ENCODE data around the gene SPON1.

Gene SPON1

DNA sequence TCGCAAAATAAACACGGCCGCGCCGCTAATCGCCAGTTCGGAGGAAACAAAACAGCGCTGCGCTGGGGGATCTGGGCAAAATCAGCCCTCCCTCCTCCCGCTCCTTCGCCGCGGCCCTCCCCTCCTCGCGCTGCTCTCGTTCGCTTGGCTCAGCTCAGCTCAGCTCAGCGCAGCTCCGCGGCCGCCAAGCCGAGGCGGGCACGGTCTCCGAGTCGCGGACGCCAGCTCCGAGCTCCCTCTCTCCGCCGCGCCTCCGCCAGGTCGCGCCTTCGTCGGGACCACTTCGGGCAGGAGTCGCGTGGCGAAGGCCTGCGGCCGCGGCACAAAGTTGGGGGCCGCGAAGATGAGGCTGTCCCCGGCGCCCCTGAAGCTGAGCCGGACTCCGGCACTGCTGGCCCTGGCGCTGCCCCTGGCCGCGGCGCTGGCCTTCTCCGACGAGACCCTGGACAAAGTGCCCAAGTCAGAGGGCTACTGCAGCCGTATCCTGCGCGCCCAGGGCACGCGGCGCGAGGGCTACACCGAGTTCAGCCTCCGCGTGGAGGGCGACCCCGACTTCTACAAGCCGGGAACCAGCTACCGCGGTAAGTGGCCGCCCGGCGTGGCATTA is at the start of gene SPON1:
Gene SPON1, plus strand, starts transcription at position 162 of the 607 bp plus-strand sequence. Its CDS starts 182 bp downstream, at position 344.
- no peak within 1 kb of the TSS for H3K4me3 ChIP-seq (ENCODE audit: low read depth, low read length)
- TF ChIP-seq CTCF (IDR thresholded peaks at IDR 0.05; ENCODE audit: insufficient read depth, low read depth, low read length, missing control alignments): no peak
- no peak for DNase-seq (ENCODE audit: low read depth)

GRCh38 chr11:13917264-13917663 is 45.3 kb upstream of the SPON1 start:
- no peak for TF ChIP-seq CTCF (IDR thresholded peaks at IDR 0.05; ENCODE audit: insufficient read depth, low read depth, low read length, missing control alignments)
- no peak for DNase-seq (ENCODE audit: low read depth)
- H3K4me3 ChIP-seq (ENCODE audit: low read depth, low read length): no peak overlapping the region

- no peak for DNase-seq (ENCODE audit: low read depth)
- no peak overlapping the region for H3K4me3 ChIP-seq (ENCODE audit: low read depth, low read length)
- no peak for TF ChIP-seq CTCF (IDR thresholded peaks at IDR 0.05; ENCODE audit: insufficient read depth, low read depth, low read length, missing control alignments)
These were observed 44.6 kb upstream of the SPON1 start for GRCh38 chr11:13917904-13918303.

DNA sequence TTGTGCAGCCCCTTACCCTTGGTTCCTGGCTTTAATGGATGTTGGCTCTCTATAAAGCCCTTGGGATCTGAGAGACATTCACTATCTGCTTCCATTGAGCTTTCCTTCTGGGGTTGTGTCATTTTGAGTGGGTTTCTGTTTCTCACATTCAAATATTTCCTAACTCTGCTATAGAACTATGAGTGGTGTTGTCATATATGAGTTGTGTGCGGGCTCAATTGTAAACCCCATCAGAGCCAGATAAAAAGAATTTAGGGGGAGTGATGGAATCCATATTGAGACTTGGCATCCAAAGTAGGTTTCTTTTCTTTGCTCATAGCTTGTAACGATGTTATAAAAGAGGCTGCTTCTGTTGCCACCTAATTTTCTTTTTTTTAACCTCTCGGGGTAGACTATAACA is 41.8 kb upstream of the SPON1 start:
- no peak for DNase-seq (ENCODE audit: low read depth)
- H3K4me3 ChIP-seq (ENCODE audit: low read depth, low read length): no peak overlapping the region
- TF ChIP-seq CTCF (IDR thresholded peaks at IDR 0.05; ENCODE audit: insufficient read depth, low read depth, low read length, missing control alignments): no peak

- H3K4me3 ChIP-seq (ENCODE audit: low read depth, low read length): no peak overlapping the region
- no peak for TF ChIP-seq CTCF (IDR thresholded peaks at IDR 0.05; ENCODE audit: insufficient read depth, low read depth, low read length, missing control alignments)
- no peak for DNase-seq (ENCODE audit: low read depth)
These were observed 41.0 kb upstream of the SPON1 start for GRCh38 chr11:13921545-13921944.

DNA sequence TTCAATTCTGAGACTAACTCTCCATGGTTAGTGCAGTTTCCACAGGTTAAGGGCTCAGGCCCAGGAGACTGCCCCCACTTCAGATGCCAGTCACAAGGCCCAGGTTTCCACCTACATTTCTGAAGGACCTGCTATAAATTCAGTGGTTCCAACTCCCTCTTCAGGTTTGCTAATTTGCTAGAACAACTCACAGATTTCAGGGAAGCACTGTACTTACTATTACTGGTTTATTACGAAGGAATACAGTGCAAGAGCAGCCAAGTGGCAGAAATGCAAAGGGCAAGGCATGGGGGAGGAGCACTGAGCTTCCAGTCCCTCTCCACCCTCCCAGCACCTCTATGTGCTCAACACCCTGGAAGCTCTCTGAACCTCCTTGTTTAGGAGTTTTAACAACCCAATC is 39.3 kb upstream of the SPON1 start:
- no peak overlapping the region for H3K4me3 ChIP-seq (ENCODE audit: low read depth, low read length)
- TF ChIP-seq CTCF (IDR thresholded peaks at IDR 0.05; ENCODE audit: insufficient read depth, low read depth, low read length, missing control alignments): no peak

More for the DNA sequence above, 39.3 kb upstream of the SPON1 start:
- no peak for DNase-seq (ENCODE audit: low read depth)

All from GM12865 (cell line).